Immature natural killer cell (primary cell): Measurements from ENCODE around the gene SWAP70. TPM values are rescaled to one million over a fixed set of nuclear protein-coding genes. Genes with fewer than 3 reads are reported as not detected.
A peak's percentile ranks its signal among the peaks of the same experiment; 100 is the strongest.

Source experiments
- DNase-seq, 3 donors: peaks; one replicate each; pipeline ENCODE4 v3.0.0; 2022; ENCODE audit warnings: mixed read lengths in 1 of 3
- H3K27ac Mint-ChIP-seq, 6 donors: one replicate each; pipeline ENCODE4 v1.8.0; 2020; ENCODE audit warnings: mixed read lengths in 6 of 6, mild to moderate bottlenecking in 5 of 6, inconsistent platforms in 4 of 6, moderate library complexity in 3 of 6
- H3K27me3 Mint-ChIP-seq, 3 donors: one replicate each; pipeline ENCODE4 v1.8.0; 2020 to 2021; ENCODE audit warnings: low read depth in 3 of 3, mild to moderate bottlenecking in 3 of 3, mixed read lengths in 3 of 3, moderate library complexity in 3 of 3, inconsistent platforms in 1 of 3
- H3K36me3 Mint-ChIP-seq, 3 donors: one replicate each; pipeline ENCODE4 v1.8.0; 2020; ENCODE audit warnings: mixed read lengths in 3 of 3, inconsistent platforms in 2 of 3, mild to moderate bottlenecking in 2 of 3
- H3K4me1 Mint-ChIP-seq, 2 donors: one replicate each; pipeline ENCODE4 v1.8.0; 2020; ENCODE audit warnings: inconsistent platforms in 2 of 2, mild to moderate bottlenecking in 2 of 2, mixed read lengths in 2 of 2, moderate library complexity in 1 of 2
- H3K4me3 Mint-ChIP-seq, 5 donors: one replicate each; pipeline ENCODE4 v1.8.0; 2020; ENCODE audit warnings: mild to moderate bottlenecking in 5 of 5, mixed read lengths in 5 of 5, inconsistent platforms in 3 of 5, moderate library complexity in 3 of 5
- H3K9me3 Mint-ChIP-seq, 6 donors: one replicate each; pipeline ENCODE4 v1.8.0; 2020; ENCODE audit warnings: mild to moderate bottlenecking in 6 of 6, mixed read lengths in 6 of 6, inconsistent platforms in 4 of 6, moderate library complexity in 3 of 6
- polyA plus RNA-seq, 3 donors: library from polyadenylated mRNA; unstranded; fragments of 300-500 nt; fragmentation: Illumina TruSeq; gene quantifications; one replicate each; pipeline ENCODE4 v1.2.3, GENCODE V29; 2021

SWAP70 gene
- polyA plus RNA-seq, 3 donors from 2014 or later, result 2.4 to 12.3 (median 9.8) TPM

- Mint-ChIP-seq H3K27me3 (peaks cover 2 to 8% (median 4%) of the 10 kb centered on the region in 3 donors), H3K36me3 (no peaks in the 10 kb centered on the region), H3K4me1 (peaks cover 34% of the 10 kb centered on the region in 2 donors), H3K27ac (peak overlapping the region; percentile 65 to 92 (median 73)), H3K4me3 (peak overlapping the region; percentile 79 to 90 (median 85)), H3K9me3 (no peaks in the 10 kb centered on the region)
- DNase-seq, result peak; percentile 90 to 91 (median 90)
Observed at GRCh38 chr11:9757809-9758636, 94.1 kb downstream of the SWAP70 start.

- H3K27me3 Mint-ChIP-seq, result peaks cover 2 to 8% (median 4%) of the 10 kb centered on the region in 3 donors
Observed at GRCh38 chr11:9758637-9759518, 95.0 kb downstream of the SWAP70 start.

GRCh38 chr11:9759519-9760192 is 95.8 kb downstream of the SWAP70 start:
- H3K4me1 Mint-ChIP-seq, result peaks cover 34% of the 10 kb centered on the region in 2 donors
- DNase-seq, result peak; percentile 12 to 36 (median 16)
- H3K9me3 Mint-ChIP-seq, result no peaks in the 10 kb centered on the region
- H3K27ac Mint-ChIP-seq, result peak overlapping the region in 4 of 6 donors; percentile 14 to 58 (median 50)
- no peaks in the 10 kb centered on the region for H3K36me3 Mint-ChIP-seq
- H3K4me3 Mint-ChIP-seq, result peak overlapping the region; percentile 72 to 82 (median 81)
- H3K27me3 Mint-ChIP-seq, result peaks cover 2 to 8% (median 4%) of the 10 kb centered on the region in 3 donors

More at GRCh38 chr11:9758637-9759518, 95.0 kb downstream of the SWAP70 start:
- H3K27ac Mint-ChIP-seq, result peak overlapping the region in 3 of 6 donors; percentile 19 to 58 (median 50)
- no peaks in the 10 kb centered on the region for H3K9me3 Mint-ChIP-seq
- H3K36me3 Mint-ChIP-seq, result no peaks in the 10 kb centered on the region
- peak in 2 of 3 donors; percentile 29 to 41 for DNase-seq
- H3K4me3 Mint-ChIP-seq, result peak overlapping the region; percentile 72 to 82 (median 81)
- H3K4me1 Mint-ChIP-seq, result peaks cover 34% of the 10 kb centered on the region in 2 donors

DNA sequence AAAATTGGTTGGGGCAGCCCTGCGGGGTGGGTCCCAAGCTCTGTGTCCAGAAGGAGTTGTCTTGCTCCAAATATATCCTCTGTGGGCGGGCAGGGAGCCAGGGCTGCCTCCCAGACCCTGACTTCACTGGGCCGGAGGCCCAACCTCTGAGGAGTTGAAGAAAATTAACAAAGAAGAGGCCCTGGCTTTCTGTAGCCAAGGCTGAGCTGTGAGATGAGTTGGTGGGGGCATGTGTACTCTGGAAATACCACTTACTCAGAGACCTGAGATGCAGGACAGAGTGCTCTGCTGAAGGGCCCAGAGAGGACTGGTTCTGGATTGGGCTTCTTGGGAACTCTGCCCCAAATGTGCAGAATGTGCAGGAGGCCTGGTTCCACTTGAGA is 96.3 kb downstream of the SWAP70 start:
- no peaks in the 10 kb centered on the region for H3K36me3 Mint-ChIP-seq
- peaks cover 34% of the 10 kb centered on the region in 2 donors for H3K4me1 Mint-ChIP-seq
- no peak overlapping the region for H3K4me3 Mint-ChIP-seq
- H3K27me3 Mint-ChIP-seq, result peaks cover 2 to 8% (median 4%) of the 10 kb centered on the region in 3 donors
- no peaks in the 10 kb centered on the region for H3K9me3 Mint-ChIP-seq
- no peak for DNase-seq
- H3K27ac Mint-ChIP-seq, result no peak overlapping the region

DNA sequence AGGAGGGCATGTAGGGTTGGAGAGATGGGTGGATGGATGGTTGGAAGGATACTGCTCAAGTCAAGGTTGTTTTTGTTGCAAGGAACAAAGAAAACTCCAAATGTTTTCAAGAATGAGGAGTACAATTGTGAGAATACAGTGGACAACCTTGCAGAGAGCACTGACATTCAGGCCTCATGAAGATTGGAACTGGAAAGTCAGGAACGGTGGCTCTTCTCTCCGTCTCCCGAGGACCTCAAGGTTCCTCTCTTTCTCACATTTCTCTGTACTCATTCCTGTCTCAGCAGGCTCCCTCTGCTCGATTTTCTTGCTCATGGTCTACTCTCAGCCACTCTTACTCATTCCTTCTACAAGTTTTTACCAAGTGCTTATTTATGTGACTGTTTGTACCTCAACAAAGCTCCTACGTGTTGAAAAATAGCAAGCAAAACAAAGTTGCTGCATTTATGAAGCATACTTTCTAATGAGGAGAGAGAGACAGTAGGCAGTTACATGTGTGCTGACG is 97.6 kb downstream of the SWAP70 start:
- DNase-seq, result no peak
- Mint-ChIP-seq H3K27me3 (peaks cover 2 to 6% (median 3%) of the 10 kb centered on the region in 3 donors), H3K36me3 (no peaks in the 10 kb centered on the region), H3K4me1 (peaks cover 23% of the 10 kb centered on the region in 2 donors), H3K9me3 (no peaks in the 10 kb centered on the region), H3K4me3 (no peak overlapping the region), H3K27ac (no peak overlapping the region)

DNA sequence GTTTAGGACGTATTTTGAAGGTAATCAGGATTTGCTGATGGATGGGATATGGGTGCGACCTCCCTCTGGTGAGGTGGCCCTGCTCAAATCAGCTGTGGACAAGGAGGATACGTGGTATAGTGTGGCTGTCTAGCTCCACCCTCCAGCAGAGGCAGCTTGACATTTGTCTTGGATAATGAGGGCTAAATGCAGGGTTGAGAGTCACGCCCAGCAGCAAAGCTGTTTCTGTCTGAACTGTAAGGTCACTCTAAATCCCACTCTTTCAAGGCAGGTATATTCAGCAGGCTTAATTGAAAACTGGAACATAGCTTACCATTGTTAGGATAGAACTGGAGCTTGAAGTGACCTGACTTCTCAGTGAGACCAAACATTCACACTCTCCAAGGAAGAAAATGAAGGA is 98.7 kb downstream of the SWAP70 start:
- H3K4me3 Mint-ChIP-seq, result no peak overlapping the region
- no peak for DNase-seq
- H3K27ac Mint-ChIP-seq, result no peak overlapping the region
- H3K4me1 Mint-ChIP-seq, result peaks cover 13 to 15% of the 10 kb centered on the region in 2 donors
- no peaks in the 10 kb centered on the region for H3K9me3 Mint-ChIP-seq
- peaks cover 2 to 6% (median 3%) of the 10 kb centered on the region in 3 donors for H3K27me3 Mint-ChIP-seq
- no peaks in the 10 kb centered on the region for H3K36me3 Mint-ChIP-seq

DNA sequence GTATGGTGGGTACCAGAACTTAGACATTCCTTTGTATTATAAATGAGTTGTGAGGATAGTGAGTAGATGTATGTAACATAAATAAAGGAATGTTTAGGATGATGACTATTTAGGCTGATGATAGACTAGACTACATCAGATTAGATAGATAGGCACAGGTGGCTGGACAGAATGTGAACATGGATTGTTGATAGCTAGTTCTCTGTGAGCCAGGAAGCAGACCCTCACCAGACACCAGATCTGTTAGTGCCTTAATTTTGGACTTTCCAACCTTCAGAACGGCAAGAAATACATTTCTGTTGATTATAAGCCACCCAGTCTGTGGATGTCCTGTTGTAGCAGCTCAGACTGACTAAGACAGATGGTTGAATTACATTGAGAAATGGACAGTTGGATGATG is 99.4 kb downstream of the SWAP70 start:
- H3K27ac Mint-ChIP-seq, result no peak overlapping the region
- H3K36me3 Mint-ChIP-seq, result no peaks in the 10 kb centered on the region
- DNase-seq, result no peak
- no peaks in the 10 kb centered on the region for H3K9me3 Mint-ChIP-seq
- H3K4me1 Mint-ChIP-seq, result peaks cover 9 to 11% of the 10 kb centered on the region in 2 donors
- H3K4me3 Mint-ChIP-seq, result no peak overlapping the region
- peaks cover 1 to 4% (median 2%) of the 10 kb centered on the region in 3 donors for H3K27me3 Mint-ChIP-seq

DNA sequence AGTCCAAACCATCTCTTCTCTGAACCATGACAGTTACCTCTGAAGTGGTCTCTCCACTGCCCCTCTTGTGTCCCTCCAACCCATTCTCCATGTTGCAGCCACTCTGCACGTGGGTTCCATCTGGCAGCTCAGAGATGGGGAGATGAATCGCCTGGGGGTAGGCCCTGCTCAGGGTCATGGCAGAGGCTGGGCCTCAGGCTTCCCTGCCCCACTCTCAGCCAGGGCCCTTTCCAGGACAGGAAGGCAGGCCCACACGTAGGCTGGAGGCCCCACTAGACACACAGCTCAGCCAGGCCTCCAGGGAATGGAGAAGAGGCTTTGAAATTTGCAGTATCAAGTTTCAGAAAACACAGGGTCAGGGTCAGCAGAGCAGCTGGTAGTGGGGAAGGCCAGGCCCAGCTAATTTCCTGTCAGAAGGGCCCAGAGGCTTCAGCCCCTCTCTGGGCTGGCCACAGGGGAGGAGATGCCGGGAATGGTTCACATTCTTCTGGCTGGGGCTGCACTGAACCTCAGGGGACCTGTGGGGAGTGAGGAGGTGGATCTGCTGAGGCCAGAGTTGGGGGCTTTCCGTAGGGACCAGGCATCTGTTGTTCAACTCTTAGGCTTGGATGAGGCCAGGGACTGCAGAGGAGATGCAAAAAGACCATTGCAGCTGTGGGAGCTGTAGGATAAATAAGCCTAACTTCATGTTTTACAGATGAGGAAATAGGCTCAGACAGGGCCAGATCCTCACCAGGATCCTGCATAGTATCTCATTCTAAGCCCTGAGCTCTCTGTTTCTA is 101.6 kb downstream of the SWAP70 start:
- no peaks in the 10 kb centered on the region for H3K36me3 Mint-ChIP-seq
- DNase-seq, result no peak
- H3K4me1 Mint-ChIP-seq, result no peaks in the 10 kb centered on the region
- no peaks in the 10 kb centered on the region for H3K9me3 Mint-ChIP-seq
- no peak overlapping the region for H3K4me3 Mint-ChIP-seq
- H3K27ac Mint-ChIP-seq, result peak overlapping the region in 1 of 6 donors; percentile 54
- H3K27me3 Mint-ChIP-seq, result peaks cover 0 to 2% (median 1%) of the 10 kb centered on the region in 3 donors

GRCh38 chr11:9769621-9770020 is 105.7 kb downstream of the SWAP70 start:
- Mint-ChIP-seq H3K4me1 (no peaks in the 10 kb centered on the region), H3K27ac (no peak overlapping the region), H3K4me3 (no peak overlapping the region), H3K36me3 (no peaks in the 10 kb centered on the region), H3K27me3 (no peaks in the 10 kb centered on the region), H3K9me3 (no peaks in the 10 kb centered on the region)
- no peak for DNase-seq

DNA sequence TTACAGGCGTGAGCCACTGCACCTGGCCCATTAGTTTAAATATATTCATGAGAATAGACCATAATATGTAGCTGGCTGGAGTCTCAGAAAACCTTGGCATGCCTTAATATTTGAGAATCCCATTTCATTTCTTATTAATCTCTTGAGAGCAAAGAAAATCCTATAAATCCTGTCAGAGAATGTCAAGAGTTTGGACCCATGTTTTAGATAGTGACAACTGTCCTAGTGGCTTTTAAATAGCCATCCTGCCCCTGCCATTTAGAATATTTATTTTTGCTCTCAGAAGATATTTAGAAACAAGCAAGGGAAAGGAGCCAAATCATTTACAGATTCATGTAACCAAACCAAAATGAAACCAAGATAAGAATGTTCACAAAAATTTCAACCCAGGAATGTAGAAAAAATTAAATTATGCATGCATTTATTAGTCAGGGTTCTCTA is 107.2 kb downstream of the SWAP70 start:
- Mint-ChIP-seq H3K4me3 (no peak overlapping the region), H3K27ac (no peak overlapping the region), H3K4me1 (no peaks in the 10 kb centered on the region), H3K36me3 (peaks cover 0 to 11% (median 0%) of the 10 kb centered on the region in 3 donors), H3K27me3 (no peaks in the 10 kb centered on the region), H3K9me3 (no peaks in the 10 kb centered on the region)
- no peak for DNase-seq

GRCh38 chr11:9772218-9772617 is 108.3 kb downstream of the SWAP70 start:
- Mint-ChIP-seq H3K9me3 (no peaks in the 10 kb centered on the region), H3K4me1 (no peaks in the 10 kb centered on the region), H3K27me3 (no peaks in the 10 kb centered on the region), H3K4me3 (no peak overlapping the region), H3K36me3 (peaks cover 0 to 11% (median 0%) of the 10 kb centered on the region in 3 donors), H3K27ac (no peak overlapping the region)
- no peak for DNase-seq

- H3K27ac Mint-ChIP-seq, result no peak overlapping the region
- DNase-seq, result no peak
- H3K9me3 Mint-ChIP-seq, result no peaks in the 10 kb centered on the region
Observed at GRCh38 chr11:9773524-9773923, 109.6 kb downstream of the SWAP70 start.

More at GRCh38 chr11:9773524-9773923, 109.6 kb downstream of the SWAP70 start:
- H3K4me3 Mint-ChIP-seq, result no peak overlapping the region
- H3K4me1 Mint-ChIP-seq, result no peaks in the 10 kb centered on the region
- peaks cover 0 to 14% (median 0%) of the 10 kb centered on the region in 3 donors for H3K36me3 Mint-ChIP-seq
- H3K27me3 Mint-ChIP-seq, result no peaks in the 10 kb centered on the region
